C4-2B (cell line): Measurements from ENCODE around the gene PEX16.

Experiments
- H3K27ac ChIP-seq: fragments of 450-650 bp; 2 replicates; pipeline ENCODE4 v1.5.1; 2017
- CTCF ChIP-seq: fragments of 450-650 bp; conservative IDR thresholded peaks from 2 replicates; pipeline ENCODE4 v1.5.1; 2017; ENCODE audit warnings: mild to moderate bottlenecking
- ZFX ChIP-seq: fragments of 450-650 bp; IDR thresholded peaks from 2 replicates; pipeline ENCODE4 v1.6.1; 2017

The PEX16 gene

GRCh38 chr11:45892856-45893255, 24.8 kb downstream of the PEX16 start:
- H3K27ac ChIP-seq = no peak overlapping the region
- TF ChIP-seq ZFX (no peak), CTCF (no peak)

DNA sequence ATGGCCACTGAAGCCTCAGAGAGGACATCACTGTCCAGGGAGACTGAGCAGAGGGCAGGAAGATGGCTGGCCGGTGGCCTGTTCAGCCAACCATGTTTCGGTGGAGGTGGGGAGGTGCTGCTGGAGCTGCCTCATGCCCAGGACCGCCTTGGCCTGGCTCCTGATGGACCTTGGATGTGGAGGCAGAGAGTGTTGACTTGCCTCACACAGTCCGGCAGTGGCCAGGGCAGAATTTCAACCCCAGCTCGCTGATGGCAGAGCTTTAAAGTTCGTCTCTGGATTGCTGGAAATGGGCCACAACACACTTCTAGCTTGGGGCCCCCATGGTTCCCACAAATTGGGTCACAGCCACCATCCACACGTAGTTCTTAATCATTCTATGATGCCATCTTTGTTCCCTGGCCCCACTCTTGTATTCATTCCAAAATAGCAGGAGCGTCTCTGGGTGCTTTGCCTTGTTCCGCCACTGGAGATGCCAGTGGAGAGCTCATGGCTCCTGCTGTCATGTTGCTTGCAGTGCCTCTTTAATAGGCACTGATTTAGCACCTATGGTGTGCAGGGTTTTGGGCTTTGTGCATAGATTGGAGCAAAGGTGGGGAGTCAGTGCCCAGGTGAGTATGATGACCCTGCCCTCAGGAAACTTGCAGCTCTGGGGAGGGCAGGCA, 26.7 kb downstream of the PEX16 start:
- H3K27ac ChIP-seq = no peak overlapping the region
- no peak for TF ChIP-seq ZFX
- TF ChIP-seq CTCF = no peak

GRCh38 chr11:45889966-45890365, 27.7 kb downstream of the PEX16 start:
- TF ChIP-seq CTCF = no peak
- no peak for TF ChIP-seq ZFX
- no peak overlapping the region for H3K27ac ChIP-seq

DNA sequence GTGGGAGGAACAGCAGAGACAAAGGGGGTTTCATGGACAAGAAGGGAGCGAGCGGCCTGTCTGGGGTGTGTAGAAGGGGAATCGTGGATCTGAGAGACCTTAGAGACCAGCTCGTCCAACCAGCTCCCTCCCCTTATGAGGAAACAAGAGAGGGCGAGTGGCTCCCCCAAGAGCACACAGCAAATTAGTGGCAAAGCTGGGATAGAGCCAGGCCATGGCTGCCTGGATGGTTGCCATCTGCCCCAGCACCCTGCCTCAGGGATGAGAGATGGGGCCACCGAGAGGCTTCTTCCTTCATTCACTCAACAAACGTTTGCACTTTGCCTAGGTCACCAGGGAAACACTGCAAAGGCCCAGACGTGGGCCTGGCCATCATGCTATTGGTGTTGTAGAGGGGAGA, 28.1 kb downstream of the PEX16 start:
- H3K27ac ChIP-seq = no peak overlapping the region
- TF ChIP-seq ZFX (no peak), CTCF (no peak)

DNA sequence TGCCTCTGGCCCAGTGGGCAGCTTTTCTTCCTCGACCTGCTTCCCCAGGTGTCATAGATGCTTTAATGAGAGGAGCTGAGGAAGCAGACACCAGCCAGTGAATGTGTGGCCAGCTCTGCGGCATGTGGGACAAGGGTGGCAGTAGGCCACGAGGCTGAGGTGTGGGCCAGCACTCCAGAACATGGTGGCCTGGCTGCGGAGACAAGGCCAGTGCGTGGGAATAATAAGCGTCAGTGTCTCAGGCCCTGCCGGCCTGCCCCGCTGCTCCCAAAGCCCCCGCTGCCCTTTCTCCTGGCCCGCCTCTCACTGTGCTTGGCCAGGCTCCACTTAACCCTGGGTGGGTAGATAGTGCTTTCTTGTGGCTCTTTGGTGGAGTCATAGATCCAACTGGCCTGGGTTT, 30.1 kb downstream of the PEX16 start:
- no peak for TF ChIP-seq ZFX
- TF ChIP-seq CTCF = no peak
- H3K27ac ChIP-seq = no peak overlapping the region

DNA sequence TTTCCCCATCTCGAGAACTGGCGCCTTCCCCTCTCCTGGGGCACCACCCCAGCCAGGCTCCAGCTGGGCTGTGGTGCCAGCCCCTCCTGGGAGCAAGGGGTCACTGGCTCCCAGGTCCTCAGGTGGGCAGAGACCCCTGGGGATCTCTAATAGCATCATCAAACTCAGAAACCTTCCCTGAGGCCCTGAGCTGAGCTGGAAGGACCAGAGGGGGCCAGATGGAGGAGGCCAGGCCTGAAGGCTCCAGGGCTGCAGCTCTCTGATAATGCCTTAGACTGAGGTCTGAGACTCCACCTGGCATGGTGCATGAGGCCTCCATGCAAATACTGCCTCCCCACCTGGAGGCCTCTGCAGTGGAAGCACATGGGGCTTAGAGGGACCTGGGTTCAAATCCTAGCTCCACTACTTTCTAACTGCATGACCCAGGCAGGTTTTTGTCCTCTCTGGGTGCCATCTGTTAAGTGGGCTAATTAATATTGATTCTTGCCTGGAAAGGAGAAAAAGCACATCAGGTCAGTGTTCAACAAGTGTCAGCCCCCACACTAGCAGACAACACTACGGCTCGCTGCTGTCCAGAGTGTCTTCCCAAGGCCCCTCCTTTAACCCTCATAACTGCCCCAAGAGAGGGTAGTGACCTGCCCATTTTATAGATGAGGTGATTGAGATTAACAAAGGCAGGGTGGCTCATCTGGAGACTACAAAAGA, 30.7 kb downstream of the PEX16 start:
- no peak for TF ChIP-seq ZFX
- no peak for TF ChIP-seq CTCF
- H3K27ac ChIP-seq = no peak overlapping the region

GRCh38 chr11:45885921-45886721, 31.6 kb downstream of the PEX16 start:
- TF ChIP-seq CTCF (no peak), ZFX (no peak)

More at GRCh38 chr11:45885921-45886721, 31.6 kb downstream of the PEX16 start:
- peak overlapping the region; percentile 13; the same call in 1 of the 2 replicates for H3K27ac ChIP-seq
